ENCODE data around the gene MOGAT3.
A peak's percentile ranks its signal among the peaks of the same experiment; 100 is the strongest.

MOGAT3 gene

DNA sequence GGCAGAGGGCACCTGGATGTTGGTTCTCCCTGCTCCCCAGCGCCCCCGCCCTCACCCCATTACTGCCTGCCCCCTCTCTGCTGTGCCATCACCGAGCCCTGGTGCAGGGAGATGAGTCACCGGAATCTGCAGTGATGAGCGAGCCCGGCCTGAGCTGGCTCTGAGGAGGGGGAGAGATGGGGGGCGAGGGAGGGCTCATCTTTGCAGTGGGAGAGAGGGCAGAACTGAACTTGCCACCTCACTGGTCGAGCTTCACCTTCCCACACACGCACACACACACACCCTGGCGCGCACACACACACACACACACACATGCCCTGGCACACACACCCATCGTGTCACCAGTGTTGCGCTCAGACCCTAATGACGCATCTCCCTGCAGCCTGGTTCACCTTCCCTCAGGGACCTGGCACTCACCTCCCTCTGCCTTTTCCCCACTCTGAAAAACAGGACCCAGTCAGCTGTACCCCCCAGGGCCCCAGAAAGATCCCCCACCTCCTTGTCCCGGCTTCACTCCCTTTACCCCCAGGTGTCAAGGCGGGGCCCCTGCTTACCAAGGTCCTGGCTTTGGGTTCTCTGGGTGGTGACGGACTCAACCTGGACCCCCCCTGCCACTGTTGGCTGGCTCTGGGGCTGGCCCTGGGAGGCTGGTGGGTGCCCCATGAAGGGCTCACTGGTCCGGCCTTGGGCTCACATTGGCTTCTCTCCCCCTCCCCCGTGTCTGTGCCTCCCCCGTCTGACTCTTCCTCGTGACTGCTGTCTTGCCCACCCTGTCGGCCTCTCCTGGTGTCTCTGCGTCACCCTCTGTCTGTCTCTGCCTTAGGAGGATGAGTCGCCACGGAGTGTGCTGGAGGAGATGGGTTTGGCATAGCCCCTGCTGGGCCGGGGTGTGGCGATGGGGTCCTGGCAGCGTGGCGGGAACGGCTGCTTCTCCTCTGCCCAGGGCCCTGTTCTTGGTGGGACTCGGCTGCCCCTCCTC is 40.9 kb downstream of the MOGAT3 start:
- no peaks in the 10 kb centered on the region for H3K27me3 Mint-ChIP-seq
- no peak overlapping the region for H3K27ac Mint-ChIP-seq
- no peak for DNase-seq (ENCODE audit: low spot score in 2 of 2)
- H3K36me3 Mint-ChIP-seq: peaks cover 20% of the 10 kb centered on the region
- H3K4me1 Mint-ChIP-seq: peaks cover 10% of the 10 kb centered on the region
- no peak overlapping the region for H3K4me3 Mint-ChIP-seq
- no peak for ATAC-seq (ENCODE audit: low read depth)
- H3K9me3 Mint-ChIP-seq: no peaks in the 10 kb centered on the region

DNA sequence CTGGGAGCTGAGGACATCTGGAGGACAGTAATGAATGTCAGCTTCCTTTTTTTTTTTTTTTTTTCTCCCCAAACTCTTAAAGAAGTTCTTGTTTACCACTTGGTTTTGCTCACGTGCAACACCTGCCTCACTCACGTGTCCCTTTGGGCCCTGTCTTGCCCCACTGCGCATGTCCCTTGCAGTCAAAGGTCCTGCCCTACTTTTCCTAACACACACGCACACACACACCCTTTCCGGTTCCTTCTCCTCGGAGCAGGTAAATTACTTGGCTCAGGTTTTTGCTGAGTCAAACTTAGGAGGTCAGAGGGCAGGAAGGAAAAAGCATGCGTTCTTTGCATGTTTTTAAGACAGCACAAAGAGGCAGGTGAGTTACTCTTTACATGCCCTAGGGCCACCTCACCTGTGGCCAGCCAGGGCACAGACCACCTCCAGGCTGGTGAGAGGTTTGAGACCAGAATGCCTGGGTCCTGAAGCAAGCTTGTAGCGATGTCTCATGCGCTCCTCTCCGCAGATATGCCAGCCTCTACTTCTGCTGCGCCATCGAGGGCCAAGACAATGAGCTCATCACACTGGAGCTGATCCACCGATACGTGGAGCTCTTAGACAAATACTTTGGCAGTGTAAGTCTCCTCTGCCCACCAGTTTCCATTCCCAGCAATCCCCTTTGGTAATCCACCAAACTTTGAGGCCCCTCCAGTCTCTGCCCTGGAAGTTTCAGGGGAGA is 43.8 kb downstream of the MOGAT3 start:
- no peaks in the 10 kb centered on the region for H3K27me3 Mint-ChIP-seq
- H3K4me3 Mint-ChIP-seq: no peak overlapping the region
- peaks cover 15% of the 10 kb centered on the region for H3K4me1 Mint-ChIP-seq
- H3K27ac Mint-ChIP-seq: no peak overlapping the region
- peaks cover 20% of the 10 kb centered on the region for H3K36me3 Mint-ChIP-seq
- DNase-seq (ENCODE audit: low spot score in 2 of 2): no peak
- no peaks in the 10 kb centered on the region for H3K9me3 Mint-ChIP-seq
- ATAC-seq (ENCODE audit: low read depth): no peak

DNA sequence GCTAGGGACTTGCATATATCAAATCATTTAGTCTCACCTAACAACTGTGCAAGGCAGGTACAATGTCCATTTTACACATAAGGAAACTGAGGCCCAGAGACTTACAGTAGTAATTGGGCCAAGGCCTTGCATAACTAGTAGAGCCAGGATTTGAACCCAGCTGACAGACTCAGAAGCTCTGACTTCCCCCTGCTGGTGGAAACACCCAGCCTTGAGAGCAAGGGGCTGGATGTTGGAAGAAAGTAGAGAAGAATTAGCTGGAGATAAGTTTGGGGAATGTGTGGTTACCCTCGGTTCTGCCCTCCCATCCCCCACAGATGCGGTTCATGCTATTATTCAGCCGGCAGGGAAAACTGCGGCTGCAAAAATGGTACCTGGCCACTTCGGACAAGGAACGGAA is 44.6 kb downstream of the MOGAT3 start:
- Mint-ChIP-seq H3K27me3 (no peaks in the 10 kb centered on the region), H3K4me3 (no peak overlapping the region), H3K27ac (no peak overlapping the region), H3K9me3 (no peaks in the 10 kb centered on the region), H3K36me3 (peaks cover 20% of the 10 kb centered on the region), H3K4me1 (peaks cover 15% of the 10 kb centered on the region)
- ATAC-seq (ENCODE audit: low read depth) (no peak), DNase-seq (ENCODE audit: low spot score in 2 of 2) (no peak)

DNA sequence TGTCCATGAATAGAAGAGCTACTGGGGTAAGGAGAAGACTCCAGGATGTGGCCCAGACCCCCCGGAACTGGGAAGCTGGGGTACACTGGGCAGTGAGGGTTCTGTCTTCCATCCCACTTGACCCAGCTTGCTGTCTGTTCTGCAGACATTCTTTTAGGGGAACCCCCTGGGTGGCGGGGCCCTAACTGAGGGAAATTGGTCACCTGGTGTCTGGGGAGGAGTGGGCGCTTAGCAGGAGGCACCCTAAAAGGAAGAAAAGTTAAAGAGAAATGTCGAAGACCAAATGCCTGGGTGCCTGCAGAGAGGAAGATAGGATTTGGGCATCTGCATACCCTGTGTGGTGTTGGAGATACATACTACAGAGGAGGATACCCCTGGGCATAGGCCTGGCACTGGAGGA is 45.5 kb downstream of the MOGAT3 start:
- H3K27ac Mint-ChIP-seq: no peak overlapping the region
- no peak for DNase-seq (ENCODE audit: low spot score in 2 of 2)
- H3K4me1 Mint-ChIP-seq: peaks cover 15% of the 10 kb centered on the region
- H3K9me3 Mint-ChIP-seq: no peaks in the 10 kb centered on the region
- peak overlapping the region; percentile 87 for H3K4me3 Mint-ChIP-seq
- ATAC-seq (ENCODE audit: low read depth): no peak
- H3K36me3 Mint-ChIP-seq: peaks cover 17% of the 10 kb centered on the region
- H3K27me3 Mint-ChIP-seq: peaks cover 2% of the 10 kb centered on the region

DNA sequence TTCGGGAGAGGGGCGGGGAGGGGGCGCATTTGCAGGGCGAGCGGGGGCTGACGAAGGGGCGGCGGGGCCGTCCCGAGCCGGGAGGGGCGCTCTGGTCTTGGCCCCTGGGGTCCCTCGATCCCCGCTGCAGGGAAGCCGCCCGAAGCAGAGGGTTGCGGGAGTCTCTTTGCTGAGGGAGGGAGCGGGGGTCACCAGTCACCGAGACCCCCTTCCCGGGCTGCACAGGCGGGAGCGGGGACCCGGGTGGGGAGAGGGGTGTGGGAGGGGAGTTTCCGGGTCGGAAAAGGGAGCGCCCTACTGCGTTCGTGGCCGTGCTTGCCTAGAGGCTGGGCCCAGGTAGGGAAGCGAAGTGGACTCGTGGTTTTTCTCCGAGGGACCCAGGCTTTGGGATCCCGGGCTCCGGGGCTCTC is 46.1 kb downstream of the MOGAT3 start:
- H3K27me3 Mint-ChIP-seq: peaks cover 2% of the 10 kb centered on the region
- DNase-seq (ENCODE audit: low spot score in 2 of 2) (no peak), ATAC-seq (ENCODE audit: low read depth) (peak; percentile 14)
- H3K4me3 Mint-ChIP-seq: peak overlapping the region; percentile 87
- no peak overlapping the region for H3K27ac Mint-ChIP-seq
- H3K36me3 Mint-ChIP-seq: peaks cover 12% of the 10 kb centered on the region
- peaks cover 15% of the 10 kb centered on the region for H3K4me1 Mint-ChIP-seq
- no peaks in the 10 kb centered on the region for H3K9me3 Mint-ChIP-seq

DNA sequence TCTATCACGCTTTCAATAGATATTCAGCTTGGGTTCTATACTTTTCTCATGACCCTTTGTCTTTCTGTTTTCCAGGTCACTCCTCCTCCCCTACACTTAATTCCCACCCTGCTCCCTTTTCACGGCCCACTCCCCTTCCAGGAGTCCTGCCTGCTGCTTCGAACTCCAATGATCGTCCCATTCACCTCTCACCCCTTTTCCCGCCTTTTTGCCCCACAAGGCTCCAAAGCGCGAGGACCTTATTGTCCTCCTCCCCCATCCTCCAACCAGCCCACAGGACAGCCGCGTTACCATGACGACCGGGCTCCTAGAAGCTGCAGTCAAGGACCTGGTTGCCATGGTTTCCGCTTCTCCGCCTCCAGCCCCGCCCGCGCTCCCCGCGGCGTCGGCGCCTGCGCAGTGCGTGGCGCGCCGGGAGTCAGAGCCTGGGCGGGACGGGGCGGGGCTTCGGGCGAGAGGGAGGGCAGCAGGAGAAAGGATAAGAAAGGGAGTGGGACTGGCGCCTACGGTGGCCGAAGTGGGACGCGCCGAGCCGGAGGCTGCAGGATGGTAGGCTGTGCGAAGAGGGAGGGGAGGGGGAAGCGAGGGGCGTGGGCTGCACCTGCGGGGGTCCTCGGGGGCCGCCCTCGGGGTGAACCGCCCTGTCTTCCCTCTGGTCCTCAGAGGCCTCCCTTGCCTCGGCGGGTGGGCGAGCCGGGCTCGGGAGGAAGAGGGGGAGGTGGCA is 46.7 kb downstream of the MOGAT3 start, which contains the start of gene AP1S1:
TSS of gene AP1S1 (plus strand) at position 508 of the 724 bp plus-strand sequence. CDS start at position 547, 39 bp downstream.
- H3K27ac Mint-ChIP-seq: peak within 1 kb of the TSS; percentile 82
- peaks cover 6% of the 10 kb centered on the region for H3K27me3 Mint-ChIP-seq
- DNase-seq (ENCODE audit: low spot score in 2 of 2) (peak; percentile 79 to 84), ATAC-seq (ENCODE audit: low read depth) (peak; percentile 92)
- peaks cover 15% of the 10 kb centered on the region for H3K4me1 Mint-ChIP-seq
- peaks cover 7% of the 10 kb centered on the region for H3K36me3 Mint-ChIP-seq
- no peaks in the 10 kb centered on the region for H3K9me3 Mint-ChIP-seq
- peak within 1 kb of the TSS; percentile 87 for H3K4me3 Mint-ChIP-seq

DNA sequence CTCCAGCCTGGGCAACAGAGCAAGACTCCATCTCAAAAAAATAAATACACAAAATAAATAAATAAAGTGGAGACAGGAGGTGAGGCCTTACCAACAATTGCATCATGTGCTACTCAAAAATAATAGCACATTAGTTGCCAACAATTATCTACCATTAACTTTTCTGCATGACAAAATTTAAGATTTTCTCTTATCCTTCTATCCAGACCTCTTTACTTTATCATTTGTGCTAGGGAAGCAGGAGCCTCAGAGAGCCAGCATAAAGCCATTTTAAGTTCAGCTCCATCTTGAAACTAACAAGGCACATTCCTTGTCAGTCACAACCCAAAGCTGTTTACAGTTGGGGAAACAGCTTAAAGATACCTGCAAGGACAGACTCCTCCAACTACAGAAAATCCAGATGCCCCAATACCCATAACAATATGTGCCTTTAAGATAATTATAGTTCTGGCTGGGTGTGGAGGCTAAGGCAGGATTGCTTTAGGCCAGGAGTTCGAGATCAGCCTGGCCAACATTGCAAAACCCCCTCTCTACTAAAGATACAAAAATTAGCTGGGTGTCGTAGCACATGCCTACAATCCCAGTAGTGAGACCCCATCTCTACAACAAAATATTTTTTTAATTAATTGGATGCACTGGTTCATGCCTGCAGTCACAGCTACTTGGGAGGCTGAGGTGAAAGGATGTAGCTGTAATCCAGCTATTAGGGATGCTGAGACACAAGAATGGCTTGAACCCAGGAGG is 48.8 kb downstream of the MOGAT3 start:
- H3K36me3 Mint-ChIP-seq: peaks cover 2% of the 10 kb centered on the region
- H3K4me1 Mint-ChIP-seq: peaks cover 15% of the 10 kb centered on the region
- H3K9me3 Mint-ChIP-seq: no peaks in the 10 kb centered on the region
- H3K4me3 Mint-ChIP-seq: no peak overlapping the region
- H3K27me3 Mint-ChIP-seq: peaks cover 10% of the 10 kb centered on the region
- DNase-seq (ENCODE audit: low spot score in 2 of 2) (no peak), ATAC-seq (ENCODE audit: low read depth) (no peak)
- H3K27ac Mint-ChIP-seq: no peak overlapping the region

Measured in memory B cell (primary cell).